CD4-positive, alpha-beta memory T cell (primary cell): ENCODE data around the gene FOSB. TPM values are rescaled to one million over a fixed set of nuclear protein-coding genes. Genes with fewer than 3 reads are reported as not detected.

Experiments used
- CTCF ChIA-PET: fragments of 350-600 bp; sonication (Branson Sonifier 250); formaldehyde crosslinking; loops from one replicate; lab custom pipeline; 2021; ENCODE audit warnings: inconsistent platforms; ENCODE audit not compliant: partially characterized antibody; lab: Charles Lee
- POLR2A ChIA-PET: fragments of 350-600 bp; sonication (Branson Sonifier 250); formaldehyde crosslinking; loops from one replicate; lab custom pipeline; 2021; ENCODE audit not compliant: partially characterized antibody; lab: Charles Lee
- DNase-seq, 5 donors: peaks; one replicate each; pipeline versions ENCODE4 v3.0.0 to v3.0.0-alpha.2; 2020 to 2022; ENCODE audit warnings: mixed read lengths in 1 of 5
- H3K27ac ChIP-seq: one replicate; pipeline ENCODE4 v1.7.0; 2013; ENCODE audit warnings: low read depth, low read length
- H3K27me3 ChIP-seq: 2 replicates; pipeline ENCODE4 v1.7.0; 2013; ENCODE audit warnings: mild to moderate bottlenecking, low read length, moderate library complexity; ENCODE audit not compliant: insufficient read depth
- H3K36me3 ChIP-seq: 2 replicates; pipeline ENCODE4 v1.7.0; 2013; ENCODE audit warnings: mild to moderate bottlenecking, low read length, moderate library complexity; ENCODE audit not compliant: insufficient read depth
- H3K4me1 ChIP-seq: 2 replicates; pipeline ENCODE4 v1.7.0; 2013; ENCODE audit warnings: mild to moderate bottlenecking, low read length, moderate library complexity; ENCODE audit not compliant: insufficient read depth
- H3K4me3 ChIP-seq, 2 donors: one replicate each; pipeline ENCODE4 v1.7.0; 2013; ENCODE audit warnings: low read length in 2 of 2, mild to moderate bottlenecking in 1 of 2
- H3K9me3 ChIP-seq, 2 donors: one replicate each; pipeline ENCODE4 v1.7.0; 2013; ENCODE audit warnings: low read length in 2 of 2, control low read depth in 1 of 2; ENCODE audit not compliant: control insufficient read depth in 1 of 2
- H3K27ac Mint-ChIP-seq, 7 donors: one replicate each; pipeline ENCODE4 v1.8.0; 2020 to 2021; ENCODE audit warnings: mixed read lengths in 7 of 7, mild to moderate bottlenecking in 6 of 7, inconsistent platforms in 3 of 7, moderate library complexity in 3 of 7
- H3K27me3 Mint-ChIP-seq, 2 donors: one replicate each; pipeline ENCODE4 v1.8.0; 2020 to 2021; ENCODE audit warnings: mixed read lengths in 2 of 2
- H3K36me3 Mint-ChIP-seq, 2 donors: one replicate each; pipeline ENCODE4 v1.8.0; 2020 to 2021; ENCODE audit warnings: mixed read lengths in 2 of 2, inconsistent platforms in 1 of 2, mild to moderate bottlenecking in 1 of 2
- H3K4me1 Mint-ChIP-seq, 4 donors: one replicate each; pipeline ENCODE4 v1.8.0; 2020 to 2021; ENCODE audit warnings: mixed read lengths in 4 of 4, mild to moderate bottlenecking in 1 of 4
- H3K4me3 Mint-ChIP-seq, 8 donors: one replicate each; pipeline ENCODE4 v1.8.0; 2020 to 2021; ENCODE audit warnings: mixed read lengths in 8 of 8, mild to moderate bottlenecking in 7 of 8, moderate library complexity in 6 of 8, inconsistent platforms in 3 of 8
- H3K9me3 Mint-ChIP-seq, 8 donors: one replicate each; pipeline ENCODE4 v1.8.0; 2020 to 2021; ENCODE audit warnings: mixed read lengths in 8 of 8, mild to moderate bottlenecking in 5 of 8, inconsistent platforms in 3 of 8, moderate library complexity in 1 of 8
- intact Hi-C: fragments of 100-400 bp; cut with micrococcal nuclease; formaldehyde crosslinking; loops from one replicate; pipeline ENCODE4 v1.15.1; 2023
- polyA plus RNA-seq, 2 donors: library from polyadenylated mRNA; unstranded; fragments of 300-500 nt; fragmentation: Illumina TruSeq; gene quantifications; one replicate each; pipeline ENCODE4 v1.2.3, GENCODE V29; 2021
- total RNA-seq, 2 experiments: library from RNA; stranded (reverse); gene quantifications; one replicate each; pipeline ENCODE4 v1.2.3, GENCODE V29; 2021

Gene FOSB
- total and polyA plus RNA-seq, 4 experiments from 2014 or later: 4.2 to 17.1 (median 8.6) TPM

GRCh38 chr19:45440259-45440638, 27.5 kb upstream of the FOSB start:
- intact Hi-C loops: no loop called here
- peak overlapping the region in 1 of 2 donors; percentile 66 for H3K4me3 ChIP-seq
- H3K9me3 ChIP-seq: no peaks in the 10 kb centered on the region
- H3K4me1 ChIP-seq: peaks cover 39% of the 10 kb centered on the region
- Mint-ChIP-seq H3K27ac (peak overlapping the region; percentile 83 to 96 (median 92)), H3K4me3 (peak overlapping the region; percentile 64 to 83 (median 77)), H3K4me1 (peaks cover 16 to 46% (median 32%) of the 10 kb centered on the region in 4 donors), H3K9me3 (no peaks in the 10 kb centered on the region), H3K27me3 (no peaks in the 10 kb centered on the region), H3K36me3 (peaks cover 0 to under 1% of the 10 kb centered on the region in 2 donors)
- no peaks in the 10 kb centered on the region for H3K27me3 ChIP-seq
- ChIA-PET CTCF (interaction anchor here (0.5 to 10.2 kb wide), 16 partner anchors 9 to 251 kb away, joined by 3 to 487 read pairs (median 8); partner anchors contain the start of gene FOSB), POLR2A (interaction anchor here (0.9 to 5.5 kb wide), 14 partner anchors 9 to 206 kb away, joined by 3 to 202 read pairs (median 9); partner anchors contain the start of genes FOSB and RTN2)
- DNase-seq: no peak
- H3K36me3 ChIP-seq: no peaks in the 10 kb centered on the region
- peak overlapping the region; percentile 62 for H3K27ac ChIP-seq

GRCh38 chr19:45440873-45441654, 26.7 kb upstream of the FOSB start:
- H3K36me3 ChIP-seq: no peaks in the 10 kb centered on the region
- no peak overlapping the region for H3K27ac ChIP-seq
- Mint-ChIP-seq H3K27ac (peak overlapping the region; percentile 83 to 96 (median 92)), H3K9me3 (no peaks in the 10 kb centered on the region), H3K4me3 (peak overlapping the region; percentile 51 to 83 (median 77)), H3K27me3 (no peaks in the 10 kb centered on the region), H3K36me3 (peaks cover 0 to 5% of the 10 kb centered on the region in 2 donors), H3K4me1 (peaks cover 20 to 53% (median 37%) of the 10 kb centered on the region in 4 donors)
- DNase-seq: no peak
- ChIA-PET POLR2A (interaction anchor here (1.1 to 5.5 kb wide), 5 partner anchors 8 to 45 kb away, joined by 5 to 202 read pairs (median 36); partner anchors contain the start of gene FOSB), CTCF (interaction anchor here (0.6 to 10.2 kb wide), 5 partner anchors 8 to 55 kb away, joined by 3 to 487 read pairs (median 19); partner anchors contain the start of gene FOSB)
- no peaks in the 10 kb centered on the region for H3K27me3 ChIP-seq
- H3K9me3 ChIP-seq: no peaks in the 10 kb centered on the region
- peaks cover 40% of the 10 kb centered on the region for H3K4me1 ChIP-seq
- intact Hi-C loops: no loop called here
- no peak overlapping the region for H3K4me3 ChIP-seq

GRCh38 chr19:45442408-45442777, 25.4 kb upstream of the FOSB start:
- H3K4me3 ChIP-seq: no peak overlapping the region
- no peaks in the 10 kb centered on the region for H3K9me3 ChIP-seq
- peaks cover 24 to 60% (median 43%) of the 10 kb centered on the region in 4 donors for H3K4me1 Mint-ChIP-seq
- H3K27me3 Mint-ChIP-seq: no peaks in the 10 kb centered on the region
- peaks cover 0 to 10% of the 10 kb centered on the region in 2 donors for H3K36me3 Mint-ChIP-seq
- intact Hi-C loops: no loop called here
- H3K27ac ChIP-seq: peak overlapping the region; percentile 78
- ChIA-PET POLR2A (interaction anchor here (0.5 to 15.5 kb wide), 3 partner anchors 15 to 34 kb away, joined by 3 to 240 read pairs (median 202); partner anchors contain the start of gene FOSB), CTCF (interaction anchor here (10.2 kb wide), 1 partner anchor 39 kb away, joined by 487 read pairs; no protein-coding TSS in a partner anchor)
- H3K4me3 Mint-ChIP-seq: peak overlapping the region; percentile 21 to 95 (median 79)
- H3K4me1 ChIP-seq: peaks cover 45% of the 10 kb centered on the region
- no peaks in the 10 kb centered on the region for H3K9me3 Mint-ChIP-seq
- no peak for DNase-seq
- H3K36me3 ChIP-seq: no peaks in the 10 kb centered on the region
- H3K27ac Mint-ChIP-seq: peak overlapping the region; percentile 85 to 98 (median 96)
- H3K27me3 ChIP-seq: no peaks in the 10 kb centered on the region

- H3K4me1 ChIP-seq: peaks cover 45% of the 10 kb centered on the region
- intact Hi-C loops: loop anchor here (1.0 kb wide), 2 partner anchors 26 to 35 kb away; no protein-coding TSS in a partner anchor
- H3K4me1 Mint-ChIP-seq: peaks cover 27 to 64% (median 44%) of the 10 kb centered on the region in 4 donors
- ChIA-PET POLR2A (interaction anchor here (0.5 to 15.5 kb wide), 2 partner anchors 16 to 25 kb away, joined by 3 to 240 read pairs; partner anchors contain the start of gene FOSB), CTCF (interaction anchor here (10.2 kb wide), 1 partner anchor 38 kb away, joined by 487 read pairs; no protein-coding TSS in a partner anchor)
- no peaks in the 10 kb centered on the region for H3K27me3 Mint-ChIP-seq
- H3K27ac Mint-ChIP-seq: peak overlapping the region; percentile 85 to 98 (median 96)
- peak overlapping the region; percentile 70 to 95 (median 88) for H3K4me3 Mint-ChIP-seq
- H3K27me3 ChIP-seq: no peaks in the 10 kb centered on the region
- peak overlapping the region; percentile 39 to 66 for H3K4me3 ChIP-seq
- no peaks in the 10 kb centered on the region for H3K9me3 Mint-ChIP-seq
- H3K27ac ChIP-seq: peak overlapping the region; percentile 78
- H3K36me3 Mint-ChIP-seq: peaks cover 0 to 12% of the 10 kb centered on the region in 2 donors
- no peaks in the 10 kb centered on the region for H3K9me3 ChIP-seq
- no peaks in the 10 kb centered on the region for H3K36me3 ChIP-seq
- peak; percentile 43 to 76 (median 47) for DNase-seq
Measured at GRCh38 chr19:45442778-45443461, 24.9 kb upstream of the FOSB start.

- ChIA-PET CTCF (interaction anchor here (1.0 kb wide), 1 partner anchor 42 kb away, joined by 3 read pairs; no protein-coding TSS in a partner anchor), POLR2A (interaction anchor here (4.3 to 15.5 kb wide), 2 partner anchors 25 to 35 kb away, joined by 24 to 240 read pairs; partner anchors contain the start of gene FOSB)
- H3K4me1 ChIP-seq: peaks cover 51% of the 10 kb centered on the region
- peak overlapping the region; percentile 85 to 98 (median 96) for H3K27ac Mint-ChIP-seq
- H3K4me1 Mint-ChIP-seq: peaks cover 31 to 71% (median 50%) of the 10 kb centered on the region in 4 donors
- peak overlapping the region; percentile 78 for H3K27ac ChIP-seq
- peak overlapping the region; percentile 39 to 66 for H3K4me3 ChIP-seq
- H3K4me3 Mint-ChIP-seq: peak overlapping the region; percentile 85 to 95 (median 89)
- peaks cover 0 to 12% of the 10 kb centered on the region in 2 donors for H3K36me3 Mint-ChIP-seq
- H3K9me3 Mint-ChIP-seq: no peaks in the 10 kb centered on the region
- H3K27me3 ChIP-seq: no peaks in the 10 kb centered on the region
- H3K36me3 ChIP-seq: no peaks in the 10 kb centered on the region
- no peaks in the 10 kb centered on the region for H3K27me3 Mint-ChIP-seq
- intact Hi-C loops: loop anchor here (1.0 kb wide), 2 partner anchors 26 to 35 kb away; no protein-coding TSS in a partner anchor
- peak in 4 of 5 donors; percentile 36 to 75 (median 44) for DNase-seq
- no peaks in the 10 kb centered on the region for H3K9me3 ChIP-seq
Measured at GRCh38 chr19:45443462-45444317, 24.1 kb upstream of the FOSB start.
